GM18520 (cell line): ENCODE measurements around the gene UCHL1.
"Not testable (repeated sequence)": the region's sequence is repeated elsewhere in the genome, so short reads cannot be mapped to it uniquely, and the experiment has no call there.

Source experiments
- ATAC-seq: cut with Tn5 transposase; IDR thresholded peaks from one replicate; pipeline ENCODE4 v1.9.1; 2021; ENCODE audit not compliant: unreplicated experiment

UCHL1 gene

DNA sequence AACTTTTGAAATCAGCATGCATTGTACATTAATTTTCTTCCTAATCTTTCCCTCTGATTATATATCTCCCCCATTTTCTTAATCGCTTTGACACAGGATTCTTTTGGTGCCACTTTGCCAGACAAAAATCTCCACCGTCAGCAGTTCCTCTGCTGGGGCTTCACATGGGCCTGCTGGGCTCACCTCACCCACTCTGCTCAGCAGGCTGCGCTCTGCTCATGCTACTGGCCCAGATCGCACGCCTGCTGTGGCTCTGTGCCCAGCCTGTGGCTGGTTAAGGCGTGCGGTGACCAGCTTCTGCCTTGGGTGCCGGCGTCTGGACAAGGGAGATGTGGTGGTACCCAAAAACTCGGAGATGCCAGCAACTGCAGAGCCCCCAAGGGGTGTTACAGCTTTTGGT lies 31.1 kb downstream of the UCHL1 start:
- ATAC-seq = no peak

DNA sequence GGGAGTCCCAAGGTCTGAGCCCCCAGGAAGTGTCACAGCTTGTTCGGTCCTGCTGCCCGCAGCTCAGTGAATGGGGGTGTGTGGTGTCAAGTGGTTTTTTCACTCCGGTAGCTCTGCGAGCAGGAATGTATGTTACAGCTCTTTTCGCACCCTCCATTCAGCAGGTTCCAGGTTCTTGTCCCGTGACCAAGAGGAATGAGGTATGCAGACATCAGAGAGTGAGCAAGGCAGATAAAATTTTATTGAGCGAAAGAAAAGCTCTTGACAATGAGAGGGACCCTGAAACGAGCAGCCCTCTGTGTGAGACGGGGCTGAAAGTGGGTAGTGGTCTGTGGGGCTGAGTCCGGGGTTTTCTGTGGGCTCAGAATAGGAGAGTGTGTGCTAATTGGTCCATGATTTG lies 31.5 kb downstream of the UCHL1 start:
- no peak for ATAC-seq

- ATAC-seq = no peak
Measured at GRCh38 chr4:41290479-41290878, 33.8 kb downstream of the UCHL1 start.

DNA sequence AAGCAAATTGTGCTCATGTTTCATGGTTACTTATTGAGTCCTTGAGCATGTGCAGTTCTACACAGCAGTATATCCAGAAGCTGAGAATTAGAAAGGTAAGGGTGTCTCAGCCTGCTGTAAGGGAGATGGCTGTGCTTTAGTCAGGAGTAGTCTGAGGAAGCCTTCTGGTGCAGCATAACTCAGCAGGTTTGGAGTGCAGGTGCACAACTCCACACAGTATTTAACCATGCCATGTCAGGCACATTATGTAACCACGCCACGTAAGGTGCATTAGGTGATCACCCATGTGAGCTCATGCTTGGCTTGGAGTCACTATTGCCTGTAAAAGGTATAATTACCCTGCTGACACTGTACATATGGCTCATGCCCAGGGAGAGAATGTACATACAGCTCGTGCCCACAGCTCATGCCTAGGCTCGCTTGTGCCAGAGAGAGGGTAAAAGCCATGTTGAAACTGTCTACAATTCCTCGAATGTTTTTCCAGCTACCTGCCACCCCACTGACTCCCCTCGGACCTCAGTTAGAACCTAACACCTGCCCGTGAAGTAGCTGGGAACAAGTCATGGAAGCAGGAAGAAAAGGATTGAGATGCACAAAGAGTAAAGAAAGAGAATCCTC lies 37.8 kb downstream of the UCHL1 start:
- no peak for ATAC-seq

- no peak for ATAC-seq
Measured at GRCh38 chr4:41296995-41297394, 40.3 kb downstream of the UCHL1 start.

- no peak for ATAC-seq
Measured at GRCh38 chr4:41297832-41298231, 41.1 kb downstream of the UCHL1 start.

- no peak for ATAC-seq
Measured at GRCh38 chr4:41299486-41299885, 42.8 kb downstream of the UCHL1 start.

GRCh38 chr4:41301137-41301536 lies 44.4 kb downstream of the UCHL1 start:
- no peak for ATAC-seq

DNA sequence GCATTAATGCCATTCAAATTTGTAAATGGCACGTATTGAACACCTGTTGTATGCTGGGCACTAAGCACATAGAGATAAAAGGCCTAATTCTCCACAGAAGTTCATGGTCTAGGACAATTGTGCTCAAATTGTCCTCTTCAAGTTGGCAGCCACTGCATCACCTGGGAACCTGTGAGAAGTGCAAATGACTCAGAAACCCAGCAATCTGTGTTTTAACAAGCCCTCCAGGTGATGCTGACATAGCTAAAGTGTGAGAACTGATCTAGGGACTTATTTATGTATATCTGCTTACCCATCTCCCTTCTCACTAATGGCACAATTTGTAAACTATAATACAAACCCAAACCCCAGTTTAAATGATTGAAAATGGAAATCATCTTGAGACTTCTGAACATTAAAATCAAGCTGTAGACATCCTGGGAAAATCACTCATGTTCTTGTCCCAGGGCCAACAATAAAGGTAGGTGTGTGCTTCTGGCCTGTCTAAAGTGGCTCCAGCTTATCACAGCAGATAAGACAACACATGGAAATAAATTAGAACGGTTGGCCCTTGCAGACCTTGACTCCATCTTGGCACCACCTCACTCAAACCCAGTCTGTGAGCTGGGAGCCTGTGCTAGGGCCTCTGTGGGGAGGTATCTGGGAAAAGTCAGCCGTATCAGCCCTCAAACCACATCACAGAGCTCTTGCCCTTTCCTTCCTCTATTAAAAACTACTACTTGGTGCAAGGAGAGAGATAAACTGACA lies 46.8 kb downstream of the UCHL1 start:
- ATAC-seq = no peak

DNA sequence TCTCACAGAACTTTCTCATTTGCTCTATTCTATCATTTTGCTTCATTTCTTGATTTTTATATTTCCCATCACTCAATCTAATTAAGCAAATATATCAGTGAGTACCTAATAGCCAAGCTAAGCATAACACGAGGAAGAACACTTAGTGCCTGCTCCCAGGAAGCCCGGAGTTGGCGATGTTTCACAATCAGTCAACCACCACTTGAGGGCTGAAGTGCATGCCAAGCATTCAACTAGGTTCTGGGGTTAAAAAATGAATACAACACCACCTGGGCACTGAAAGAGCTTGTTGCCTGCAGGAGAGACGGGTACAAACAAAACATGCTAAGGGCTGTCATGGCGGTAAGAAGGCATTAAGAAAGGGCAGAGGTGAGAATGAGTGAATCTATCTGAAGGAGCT lies 47.5 kb downstream of the UCHL1 start:
- ATAC-seq = no peak

- ATAC-seq = no peak
Measured at GRCh38 chr4:41305476-41305875, 48.7 kb downstream of the UCHL1 start.

DNA sequence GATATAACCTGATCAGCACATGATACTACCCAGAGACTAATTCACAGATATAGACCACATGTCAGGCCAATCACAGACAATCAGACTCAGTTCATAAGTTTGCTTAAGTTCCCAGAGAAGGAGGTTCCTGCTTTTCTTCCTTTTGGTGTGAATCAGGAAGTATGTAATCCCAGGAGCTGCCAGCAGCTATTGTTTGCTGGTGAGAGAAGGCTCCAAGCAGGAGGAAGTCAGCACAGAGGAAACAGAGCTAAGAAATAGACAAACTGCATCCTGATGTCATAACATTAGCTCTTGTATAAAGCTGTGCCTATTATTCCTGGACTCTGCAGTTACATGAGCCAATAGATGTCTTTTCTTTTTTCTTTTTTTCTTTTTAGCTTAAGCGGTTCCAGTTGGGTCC lies 50.9 kb downstream of the UCHL1 start:
- ATAC-seq = no peak

GRCh38 chr4:41308398-41308797 lies 51.7 kb downstream of the UCHL1 start:
- ATAC-seq = no peak

GRCh38 chr4:41315426-41315825 lies 58.7 kb downstream of the UCHL1 start:
- not testable (repeated sequence) for ATAC-seq

GRCh38 chr4:41315862-41316261 lies 59.1 kb downstream of the UCHL1 start:
- ATAC-seq = no peak
